Lower leg skin (tissue), 4 donors: ENCODE results near the gene CMTM4. TPM values are rescaled to one million over a fixed set of nuclear protein-coding genes. Genes with fewer than 3 reads are reported as not detected.

ENCODE experiments used
- DNase-seq, 2 donors: peaks; one replicate each; pipeline ENCODE4 v3.0.0-alpha.2; 2019; ENCODE audit warnings: low spot score in 2 of 2
- H3K4me3 ChIP-seq: fragments of 200-600 bp; sonication (generic); 2 replicates; pipeline ENCODE4 v1.5.1; 2017; ENCODE audit warnings: mild to moderate bottlenecking, low read depth; ENCODE audit not compliant: poor library complexity, severe bottlenecking
- POLR2A ChIP-seq, 2 donors: fragments of 450-650 bp; IDR thresholded peaks; one replicate each; pipeline ENCODE4 v1.6.1; 2016 to 2017; ENCODE audit warnings: antibody characterized with exemption in 2 of 2, mild to moderate bottlenecking in 1 of 2, moderate library complexity in 1 of 2
- WGBS, 2 donors: methylation state at CpG; one replicate each; pipeline ENCODE4 v1.1.5; 2018; 5-methylcytosine and 5-hydroxymethylcytosine counted together
- intact Hi-C: fragments of 100-400 bp; cut with DNase I; formaldehyde crosslinking; loops from one replicate; pipeline ENCODE4 v1.15.0; 2023; ENCODE audit warnings: low total_unique reads
- total RNA-seq, 4 donors: library from RNA; depleted of rRNA; stranded (reverse); fragments of >200 nt; gene quantifications; one replicate each; pipeline ENCODE4 v1.1.0, GENCODE V29; 2016
- TF ChIP-seq, protein P1 (sequence below), 3 donors: fragments of 450-650 bp; IDR thresholded peaks; one replicate each; pipeline ENCODE4 v1.5.1; 2016; ENCODE audit warnings: antibody characterized with exemption in 3 of 3, mild to moderate bottlenecking in 3 of 3, moderate library complexity in 2 of 3

The CMTM4 gene
- total RNA-seq, 4 donors from 2014 or later = 11.1 to 30.2 (median 22.5) TPM

DNA sequence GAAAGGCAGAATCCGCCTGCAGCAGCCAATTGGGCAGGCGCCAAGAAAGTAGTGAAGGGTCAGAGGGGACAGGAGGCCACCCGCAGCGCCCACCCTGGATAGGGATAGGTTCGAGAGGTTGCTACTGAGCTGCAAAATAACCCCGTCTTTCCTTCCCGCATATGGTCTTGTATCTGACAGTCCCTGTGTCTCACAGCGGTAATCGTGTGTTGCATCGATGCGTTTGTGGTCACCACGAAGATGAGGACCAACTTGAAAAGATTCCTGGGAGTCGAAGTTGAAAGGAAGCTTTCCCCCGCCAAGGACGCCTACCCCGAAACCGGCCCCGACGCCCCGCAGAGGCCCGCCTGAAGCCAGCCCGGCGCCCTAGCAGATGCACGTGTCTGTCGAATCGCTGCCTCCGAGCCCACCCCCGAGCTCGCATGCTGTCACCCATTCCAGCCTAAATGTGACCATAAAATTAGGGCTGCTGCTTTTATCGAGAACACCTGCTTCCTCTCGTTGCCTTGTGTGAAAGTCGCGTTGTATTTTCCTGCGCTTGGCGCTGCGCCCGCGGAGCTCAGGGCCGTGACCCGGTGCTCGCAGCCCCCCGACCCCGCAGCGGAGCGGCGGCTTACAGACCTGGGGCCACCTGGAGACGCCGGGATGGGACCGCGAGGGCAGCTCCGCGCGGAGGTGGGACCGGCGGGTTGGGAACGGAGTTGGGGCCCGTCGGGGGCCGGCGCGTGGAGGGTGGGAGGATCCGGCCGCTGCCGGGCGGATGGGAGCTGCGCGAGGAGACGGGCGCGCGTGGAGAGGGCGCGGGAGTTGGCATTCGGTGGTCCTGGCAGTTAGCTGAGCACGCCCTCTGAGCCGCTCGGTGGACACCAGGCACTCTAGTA lies 117.7 kb downstream of the CMTM4 start, which contains the start of gene CMTM2:
CMTM2 (plus strand) TSS at position 813 of the 881 bp plus-strand sequence. CDS start 145 bp downstream, outside the sequence.
- no peak within 1 kb of the TSS for H3K4me3 ChIP-seq
- no peak for DNase-seq
- intact Hi-C loops = no loop called here
- WGBS, 2 donors = 18 to 32% methylated on average over 77 of the region's 77 CpGs
- no peak for TF ChIP-seq POLR2A (IDR thresholded peaks at IDR 0.05)
- TF ChIP-seq, protein P1, sequence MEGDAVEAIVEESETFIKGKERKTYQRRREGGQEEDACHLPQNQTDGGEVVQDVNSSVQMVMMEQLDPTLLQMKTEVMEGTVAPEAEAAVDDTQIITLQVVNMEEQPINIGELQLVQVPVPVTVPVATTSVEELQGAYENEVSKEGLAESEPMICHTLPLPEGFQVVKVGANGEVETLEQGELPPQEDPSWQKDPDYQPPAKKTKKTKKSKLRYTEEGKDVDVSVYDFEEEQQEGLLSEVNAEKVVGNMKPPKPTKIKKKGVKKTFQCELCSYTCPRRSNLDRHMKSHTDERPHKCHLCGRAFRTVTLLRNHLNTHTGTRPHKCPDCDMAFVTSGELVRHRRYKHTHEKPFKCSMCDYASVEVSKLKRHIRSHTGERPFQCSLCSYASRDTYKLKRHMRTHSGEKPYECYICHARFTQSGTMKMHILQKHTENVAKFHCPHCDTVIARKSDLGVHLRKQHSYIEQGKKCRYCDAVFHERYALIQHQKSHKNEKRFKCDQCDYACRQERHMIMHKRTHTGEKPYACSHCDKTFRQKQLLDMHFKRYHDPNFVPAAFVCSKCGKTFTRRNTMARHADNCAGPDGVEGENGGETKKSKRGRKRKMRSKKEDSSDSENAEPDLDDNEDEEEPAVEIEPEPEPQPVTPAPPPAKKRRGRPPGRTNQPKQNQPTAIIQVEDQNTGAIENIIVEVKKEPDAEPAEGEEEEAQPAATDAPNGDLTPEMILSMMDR (IDR thresholded peaks at IDR 0.05) = no peak

DNA sequence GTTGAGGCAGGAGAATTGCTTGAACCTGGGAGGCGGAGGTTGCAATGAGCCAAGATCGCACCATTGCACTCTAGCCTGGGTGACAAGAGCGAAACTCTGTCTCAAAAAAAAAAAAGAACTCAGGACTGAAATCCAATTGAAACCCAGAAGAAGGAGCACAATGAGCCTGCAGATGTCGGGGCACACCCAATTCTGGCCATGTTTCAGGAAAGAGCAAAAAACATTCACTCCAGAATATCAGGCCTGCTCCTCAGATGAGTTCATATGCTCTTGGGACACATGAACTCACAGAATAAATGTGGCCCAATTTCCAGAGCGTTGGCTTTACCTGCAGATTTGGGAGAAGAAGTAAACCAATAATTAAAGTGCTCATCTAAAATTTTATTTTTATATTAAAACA lies 120.2 kb downstream of the CMTM4 start:
- no peak overlapping the region for H3K4me3 ChIP-seq
- 57 to 58% methylated on average over 5 of the region's 5 CpGs for WGBS, 2 donors
- DNase-seq = peak in 1 of 2 donors; percentile 43
- intact Hi-C loops = no loop called here
- TF ChIP-seq, protein P1 (IDR thresholded peaks at IDR 0.05) = no peak
- no peak for TF ChIP-seq POLR2A (IDR thresholded peaks at IDR 0.05)

DNA sequence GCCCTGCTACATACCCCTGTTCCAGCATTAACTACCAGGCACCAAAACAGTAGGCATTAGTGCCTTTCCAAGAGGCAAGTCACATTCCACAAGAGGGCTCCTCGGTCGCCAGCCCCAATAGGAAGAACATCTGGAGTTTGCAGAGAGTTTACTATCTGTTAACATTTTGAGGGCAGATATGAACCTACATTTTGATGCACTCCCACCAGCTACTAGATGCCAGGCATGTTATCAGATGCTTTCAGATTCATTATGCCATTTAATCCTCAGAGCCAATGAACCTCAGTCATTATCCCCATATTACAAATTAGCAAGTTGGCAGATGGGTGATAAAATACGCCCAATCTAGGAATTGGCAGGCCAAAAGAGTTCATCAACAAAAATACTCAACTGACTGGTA lies 121.5 kb downstream of the CMTM4 start:
- no peak for DNase-seq
- no peak overlapping the region for H3K4me3 ChIP-seq
- intact Hi-C loops = no loop called here
- no peak for TF ChIP-seq POLR2A (IDR thresholded peaks at IDR 0.05)
- TF ChIP-seq, protein P1 (IDR thresholded peaks at IDR 0.05) = no peak
- 92 to 97% methylated on average over 3 of the region's 3 CpGs for WGBS, 2 donors

DNA sequence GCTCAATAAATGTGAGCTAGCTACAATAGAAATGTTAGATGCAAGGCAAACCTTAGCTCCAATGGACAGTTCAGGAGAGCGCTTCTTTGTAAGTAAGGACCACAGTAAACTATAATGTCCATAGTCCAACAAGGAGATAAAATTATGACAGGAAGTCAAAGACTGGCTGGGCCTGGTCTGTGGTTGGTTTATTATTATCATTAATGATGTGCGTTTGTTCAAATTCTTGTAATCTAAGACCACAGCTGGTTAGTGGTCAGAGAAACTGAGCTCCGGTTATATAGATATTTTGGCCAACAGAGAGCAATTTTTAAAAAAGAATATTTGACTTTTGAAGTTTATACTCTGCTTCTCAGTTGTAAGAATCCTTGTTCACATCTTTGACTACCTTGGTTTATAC lies 122.0 kb downstream of the CMTM4 start:
- no peak for DNase-seq
- no peak overlapping the region for H3K4me3 ChIP-seq
- WGBS, 2 donors = 89 to 91% methylated on average over 3 of the region's 3 CpGs
- TF ChIP-seq, protein P1 (IDR thresholded peaks at IDR 0.05) = no peak
- no peak for TF ChIP-seq POLR2A (IDR thresholded peaks at IDR 0.05)
- intact Hi-C loops = no loop called here

DNA sequence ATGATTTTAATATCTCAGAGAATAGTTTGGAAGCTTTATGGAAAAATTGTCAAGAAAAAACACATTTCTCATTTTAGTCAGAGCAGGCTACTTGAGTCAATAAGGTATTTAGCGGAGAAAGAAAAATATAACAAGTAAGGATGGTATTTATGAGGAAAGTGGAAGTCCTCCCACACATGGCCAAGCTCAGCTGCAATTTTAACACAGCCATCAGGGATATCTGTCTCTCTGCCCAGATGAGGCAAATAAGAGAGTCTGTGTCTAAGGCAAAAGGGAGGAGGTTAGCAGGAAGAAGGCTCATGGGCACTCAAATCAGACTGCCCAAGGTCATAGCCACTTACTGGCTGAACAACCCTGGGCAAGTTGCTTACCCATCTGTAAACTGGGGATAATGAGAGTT lies 122.5 kb downstream of the CMTM4 start:
- 88 to 93% methylated on average over 1 of the region's 1 CpG for WGBS, 2 donors
- no peak for TF ChIP-seq POLR2A (IDR thresholded peaks at IDR 0.05)
- TF ChIP-seq, protein P1 (IDR thresholded peaks at IDR 0.05) = no peak
- no peak for DNase-seq
- intact Hi-C loops = no loop called here
- H3K4me3 ChIP-seq = no peak overlapping the region
